Fibroblast of the conjunctiva (primary cell): ENCODE results near the gene DNASE1L3.

ENCODE experiments used
- DNase-seq: peaks from one replicate; pipeline ENCODE4 v3.0.0-alpha.2; 2010; ENCODE audit warnings: low read depth

The DNASE1L3 gene

DNA sequence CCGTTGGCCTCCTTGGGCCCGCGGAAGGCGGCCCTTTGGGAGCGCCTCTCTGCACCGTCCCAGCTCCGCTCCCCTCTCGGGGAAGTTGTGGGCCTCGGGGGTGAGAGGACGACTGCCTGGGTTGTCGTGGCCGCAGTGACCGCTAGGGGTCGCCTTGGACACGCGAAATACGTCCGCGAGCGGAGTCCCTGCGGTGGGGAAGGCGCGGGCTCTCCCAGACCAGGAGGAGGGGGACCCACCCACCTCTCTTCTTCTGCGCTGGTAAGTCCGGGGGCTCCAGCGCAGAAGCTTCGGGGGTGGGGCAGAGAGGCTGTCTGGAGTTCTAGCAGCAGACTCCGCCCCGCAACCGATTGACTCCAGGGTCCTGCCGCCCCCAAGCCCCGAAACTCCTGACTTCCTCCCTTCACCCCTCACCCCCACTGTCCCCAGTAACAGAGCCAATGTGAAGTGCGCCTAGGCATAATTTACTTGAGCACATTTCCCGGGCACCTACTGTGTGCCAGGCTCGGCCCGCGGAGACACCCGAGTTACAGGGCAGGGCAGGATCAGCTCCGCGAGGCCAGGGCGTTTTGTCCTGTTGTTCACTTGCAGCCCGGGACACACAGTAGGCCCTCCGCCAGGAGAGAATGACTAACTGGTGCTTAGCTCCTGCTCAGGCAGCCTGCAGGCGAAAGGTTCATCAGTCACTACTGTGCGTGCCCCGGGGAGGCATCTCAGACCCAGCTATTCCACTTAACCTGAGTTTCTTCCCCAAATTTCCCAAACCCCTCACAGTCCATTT, 32.8 kb downstream of the DNASE1L3 start:
- peak; percentile 63 for DNase-seq

DNA sequence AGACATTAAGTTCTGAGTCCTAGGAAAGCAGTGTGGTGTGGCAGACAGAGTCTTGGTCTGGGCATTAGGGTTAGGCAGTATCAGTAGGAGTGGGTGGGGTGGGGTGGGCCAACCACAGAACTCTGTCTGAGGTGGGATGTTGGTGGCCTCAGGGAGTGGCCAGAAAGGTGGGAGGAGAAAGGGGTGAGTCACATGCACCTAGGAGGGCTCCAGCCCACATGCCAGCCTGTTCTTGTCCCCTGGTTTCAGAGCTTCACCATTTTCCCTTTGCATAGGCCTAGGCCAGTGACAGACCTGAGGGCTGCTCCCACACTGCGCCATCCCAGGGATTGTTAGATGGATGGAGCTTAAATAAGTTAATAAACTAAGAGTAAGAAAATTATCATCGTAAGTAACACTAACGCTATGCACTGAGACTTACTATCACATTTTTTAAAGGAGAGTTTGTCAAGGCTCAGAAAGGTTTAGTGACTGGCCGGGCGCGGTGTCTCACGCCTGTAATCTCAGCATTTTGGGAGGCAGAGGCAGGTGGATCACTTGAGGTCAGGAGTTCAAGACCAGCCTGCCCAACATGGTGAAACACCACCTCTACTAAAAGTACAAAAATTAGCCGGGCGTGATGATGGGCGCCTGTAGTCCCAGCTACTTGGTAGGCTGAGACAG, 33.8 kb downstream of the DNASE1L3 start:
- DNase-seq = no peak

DNA sequence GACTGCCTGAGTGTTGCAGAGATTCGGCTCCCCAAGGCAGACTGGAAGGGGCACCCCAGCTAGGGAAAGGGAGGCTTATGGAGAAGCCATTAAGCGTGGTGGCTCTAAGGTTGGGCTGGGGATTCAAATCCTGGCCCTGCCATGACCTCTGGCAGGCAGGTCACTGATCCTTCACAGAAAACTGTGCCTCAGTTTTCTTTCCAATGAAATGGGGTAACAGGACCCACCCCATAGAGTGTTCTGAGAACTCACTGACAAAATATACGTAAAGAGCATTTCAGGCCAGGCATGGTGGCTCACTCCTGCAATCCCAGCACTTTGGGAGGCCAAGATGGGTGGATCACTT, 34.6 kb downstream of the DNASE1L3 start:
- no peak for DNase-seq

DNA sequence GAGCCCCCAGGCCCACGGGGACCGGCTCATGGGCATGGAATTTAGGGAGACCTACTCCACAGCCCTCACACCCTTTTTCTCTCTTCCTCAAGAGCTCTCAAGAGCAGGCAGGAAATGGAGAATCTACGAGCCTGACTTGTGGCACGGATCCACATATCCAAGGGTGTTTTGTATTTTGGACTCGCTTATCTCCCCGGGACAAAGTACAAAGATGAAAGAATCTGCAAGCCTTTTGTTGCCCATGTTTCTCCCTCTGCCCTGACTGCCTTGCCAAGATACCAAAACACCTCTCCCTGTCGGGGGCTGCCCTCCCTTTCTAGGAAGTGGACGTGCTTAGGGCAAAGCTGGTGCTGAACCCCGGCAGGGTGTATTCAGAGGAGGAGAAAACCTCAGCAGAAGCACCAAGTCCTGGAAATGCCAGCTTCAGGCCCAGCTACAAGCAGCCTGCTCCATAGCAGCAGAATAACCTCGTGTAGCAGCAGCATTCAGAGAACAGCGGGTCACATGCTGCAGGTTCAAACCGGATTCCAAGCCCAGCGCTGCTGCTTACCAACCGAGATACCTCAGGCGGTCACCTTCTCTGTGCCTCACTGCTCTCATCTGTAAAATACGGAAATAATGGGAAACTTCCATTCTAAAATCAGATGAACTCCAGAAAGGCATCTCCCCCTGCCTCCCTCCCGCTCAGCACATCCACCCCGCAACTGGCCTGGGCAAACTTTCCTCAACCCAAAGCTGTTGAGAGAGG, 35.2 kb downstream of the DNASE1L3 start:
- no peak for DNase-seq

DNA sequence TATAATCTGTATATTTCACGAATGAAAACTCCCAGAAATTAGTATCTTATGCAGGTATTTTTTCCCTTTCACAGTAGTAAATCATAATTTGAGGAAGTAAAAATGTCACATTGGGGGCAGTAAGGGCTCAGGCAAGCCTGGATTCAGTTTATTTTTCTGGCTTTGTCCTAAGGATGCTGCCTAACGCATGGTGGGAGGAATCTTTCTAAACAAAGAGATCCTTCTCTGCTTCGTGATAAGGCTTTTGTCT, 35.7 kb downstream of the DNASE1L3 start:
- DNase-seq = no peak

DNA sequence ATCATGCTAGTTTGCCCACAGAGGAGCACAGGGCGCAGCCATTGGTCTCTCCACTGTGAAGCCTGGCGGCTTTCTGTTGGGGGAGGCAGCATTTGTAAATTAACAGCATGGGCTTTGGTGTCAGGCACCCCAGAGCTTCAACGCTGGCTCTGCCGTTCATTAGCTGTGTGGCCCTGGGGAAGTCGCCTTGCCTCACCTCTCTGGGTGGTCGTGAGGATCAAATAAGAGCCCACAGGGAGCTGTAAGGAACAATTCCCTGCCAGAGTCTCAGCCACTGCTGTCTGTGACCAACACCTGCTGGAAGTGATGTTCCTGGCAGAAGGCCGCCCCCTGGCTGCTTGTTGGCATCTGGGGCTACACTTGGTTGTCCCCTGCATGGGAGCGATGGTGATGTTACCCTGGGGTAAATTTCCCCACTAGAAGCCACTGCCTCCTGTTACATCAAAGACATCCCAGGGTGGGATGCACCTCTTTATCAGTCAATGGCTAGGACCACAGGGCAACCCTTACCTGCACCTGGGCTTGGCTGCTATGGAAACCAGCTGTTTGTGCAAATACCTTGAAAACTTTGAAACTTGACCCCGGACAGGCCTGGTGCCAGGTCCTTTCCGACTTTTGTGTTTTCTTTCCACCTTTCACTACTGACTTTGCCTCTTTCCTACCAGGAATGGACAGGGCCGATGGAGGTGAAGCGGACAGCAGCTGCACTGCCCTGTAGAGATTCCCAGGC, 36.9 kb downstream of the DNASE1L3 start:
- no peak for DNase-seq

DNA sequence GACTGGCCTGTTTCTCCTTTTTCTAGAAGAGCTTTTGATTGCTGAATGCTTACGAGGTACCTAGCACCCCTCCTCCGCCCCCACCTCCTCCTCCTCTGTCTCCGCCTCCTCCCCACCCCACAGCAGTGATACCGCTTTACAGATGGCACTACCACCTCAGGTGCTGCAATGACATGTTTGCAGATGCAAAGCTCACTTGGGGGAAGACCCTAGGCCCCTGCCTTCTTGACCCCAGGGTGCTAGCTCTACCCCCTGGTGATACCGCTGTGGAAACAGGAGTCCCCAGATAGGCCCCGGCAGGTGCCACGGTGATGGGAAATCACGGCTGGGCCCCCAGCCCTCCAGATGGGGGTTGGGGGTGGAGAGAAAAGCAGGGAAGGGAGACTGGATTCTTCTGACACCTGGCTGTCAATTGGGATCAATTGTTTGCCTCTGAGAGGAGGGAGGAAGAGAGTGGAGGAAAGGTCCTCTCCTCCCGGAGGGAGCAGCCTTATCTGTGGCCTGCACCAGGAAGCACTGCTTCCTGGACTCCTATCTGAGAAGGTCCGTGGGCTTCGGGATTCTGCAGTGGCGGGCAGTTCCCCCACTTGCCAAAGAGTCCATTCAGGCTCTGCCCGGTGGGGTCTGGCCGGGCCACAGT, 37.6 kb downstream of the DNASE1L3 start:
- DNase-seq = no peak

DNA sequence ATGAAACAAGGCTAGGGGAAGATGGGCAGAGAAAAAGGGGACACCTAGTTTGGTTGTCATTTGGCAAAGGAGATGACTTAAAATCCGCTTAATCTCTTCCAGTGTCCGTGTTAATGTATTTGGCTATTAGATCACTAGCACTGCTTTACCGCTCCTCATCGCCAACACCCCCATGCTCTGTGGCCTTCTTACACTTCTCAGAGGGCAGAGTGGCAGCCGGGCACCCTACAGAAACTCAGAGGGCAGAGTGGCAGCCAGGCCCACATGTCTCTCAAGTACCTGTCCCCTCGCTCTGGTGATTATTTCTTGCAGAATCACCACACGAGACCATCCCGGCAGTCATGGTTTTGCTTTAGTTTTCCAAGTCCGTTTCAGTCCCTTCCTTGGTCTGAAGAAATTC, 39.6 kb downstream of the DNASE1L3 start:
- no peak for DNase-seq

DNA sequence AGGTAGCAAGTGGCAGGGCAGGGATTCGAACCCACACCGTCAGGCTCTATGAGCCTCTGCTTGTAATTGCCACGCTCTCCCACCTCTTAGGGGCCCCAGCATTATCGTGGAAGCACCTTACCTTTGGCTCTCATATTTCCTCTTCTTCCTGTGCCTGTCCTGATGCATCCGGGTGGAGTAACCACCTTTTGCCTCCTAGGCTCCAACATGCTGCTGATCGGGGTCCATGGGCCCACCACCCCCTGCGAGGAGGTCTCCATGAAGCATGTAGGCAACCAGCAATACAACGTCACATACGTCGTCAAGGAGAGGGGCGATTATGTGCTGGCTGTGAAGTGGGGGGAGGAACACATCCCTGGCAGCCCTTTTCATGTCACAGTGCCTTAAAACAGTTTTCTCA, 40.4 kb downstream of the DNASE1L3 start:
- no peak for DNase-seq

DNA sequence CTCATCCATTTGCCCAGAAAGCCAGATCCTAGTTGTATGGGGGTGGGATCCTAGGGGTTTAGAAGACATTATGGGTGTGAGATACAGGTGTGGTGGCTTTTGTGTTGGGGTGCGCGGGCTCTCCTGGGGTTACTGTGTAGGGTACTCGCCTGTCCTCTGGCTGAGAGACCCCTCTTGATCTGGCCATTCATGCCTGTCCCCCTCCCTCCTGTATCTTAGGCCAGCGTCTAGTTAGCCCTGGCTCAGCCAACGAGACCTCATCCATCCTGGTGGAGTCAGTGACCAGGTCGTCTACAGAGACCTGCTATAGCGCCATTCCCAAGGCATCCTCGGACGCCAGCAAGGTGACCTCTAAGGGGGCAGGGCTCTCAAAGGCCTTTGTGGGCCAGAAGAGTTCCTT, 41.4 kb downstream of the DNASE1L3 start:
- no peak for DNase-seq

DNA sequence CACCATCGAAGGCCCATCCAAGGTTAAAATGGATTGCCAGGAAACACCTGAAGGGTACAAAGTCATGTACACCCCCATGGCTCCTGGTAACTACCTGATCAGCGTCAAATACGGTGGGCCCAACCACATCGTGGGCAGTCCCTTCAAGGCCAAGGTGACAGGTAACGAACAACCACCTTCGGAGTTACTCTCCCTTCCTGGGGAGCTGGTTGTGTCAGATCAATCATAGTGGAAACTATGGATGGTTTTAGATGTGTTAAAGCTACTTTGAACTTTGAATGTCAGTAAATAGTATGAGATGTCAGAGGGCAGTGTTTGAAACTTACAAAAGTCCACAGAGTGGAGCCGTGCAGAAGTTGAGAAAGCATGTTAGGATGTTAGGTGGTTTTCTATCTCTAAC, 42.3 kb downstream of the DNASE1L3 start:
- no peak for DNase-seq

DNA sequence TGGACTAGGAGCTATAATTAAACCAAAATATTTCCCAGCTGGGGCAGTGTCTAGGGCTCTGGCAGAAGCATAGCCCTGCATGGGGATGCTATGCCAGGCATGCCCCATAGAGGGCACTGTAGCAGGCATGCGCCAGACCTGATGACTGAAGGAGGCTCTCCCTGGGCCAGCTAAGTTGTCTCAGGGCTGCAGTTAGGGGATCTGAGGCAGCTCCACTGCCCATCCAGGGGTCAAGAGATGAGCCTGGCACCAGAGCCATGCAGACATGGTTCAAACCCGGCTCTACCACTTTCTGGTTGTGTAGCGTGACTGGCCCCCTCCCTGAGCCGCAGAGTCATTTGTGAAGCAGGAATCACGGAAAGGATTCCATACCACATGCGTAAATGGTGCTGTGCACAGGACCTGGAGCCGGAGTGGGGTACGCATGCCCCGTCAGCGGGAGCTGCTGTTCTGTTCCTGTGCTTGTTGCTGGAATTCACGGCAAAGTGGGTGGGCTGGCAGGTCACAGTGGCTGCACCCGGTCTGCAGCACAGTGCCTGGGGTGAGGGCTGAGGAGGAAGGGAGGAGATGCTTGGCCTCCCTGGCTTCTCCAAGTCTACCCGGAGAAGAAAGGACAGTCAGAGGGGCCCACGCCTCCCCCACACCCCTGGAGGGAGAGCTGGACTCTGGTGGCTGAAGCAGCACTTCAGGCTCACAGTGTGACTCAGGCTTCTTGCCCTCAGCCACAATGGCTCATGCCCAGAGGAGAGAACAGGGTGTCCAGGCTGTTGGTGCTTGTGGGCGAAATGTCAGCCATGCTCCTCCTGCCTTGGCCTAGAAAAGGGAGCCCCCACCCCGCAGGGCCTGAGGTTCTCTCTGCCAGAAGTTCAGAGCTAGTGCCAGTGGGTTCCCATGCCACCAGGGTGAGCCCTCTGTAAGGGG, 43.1 kb downstream of the DNASE1L3 start:
- DNase-seq = peak; percentile 56

DNA sequence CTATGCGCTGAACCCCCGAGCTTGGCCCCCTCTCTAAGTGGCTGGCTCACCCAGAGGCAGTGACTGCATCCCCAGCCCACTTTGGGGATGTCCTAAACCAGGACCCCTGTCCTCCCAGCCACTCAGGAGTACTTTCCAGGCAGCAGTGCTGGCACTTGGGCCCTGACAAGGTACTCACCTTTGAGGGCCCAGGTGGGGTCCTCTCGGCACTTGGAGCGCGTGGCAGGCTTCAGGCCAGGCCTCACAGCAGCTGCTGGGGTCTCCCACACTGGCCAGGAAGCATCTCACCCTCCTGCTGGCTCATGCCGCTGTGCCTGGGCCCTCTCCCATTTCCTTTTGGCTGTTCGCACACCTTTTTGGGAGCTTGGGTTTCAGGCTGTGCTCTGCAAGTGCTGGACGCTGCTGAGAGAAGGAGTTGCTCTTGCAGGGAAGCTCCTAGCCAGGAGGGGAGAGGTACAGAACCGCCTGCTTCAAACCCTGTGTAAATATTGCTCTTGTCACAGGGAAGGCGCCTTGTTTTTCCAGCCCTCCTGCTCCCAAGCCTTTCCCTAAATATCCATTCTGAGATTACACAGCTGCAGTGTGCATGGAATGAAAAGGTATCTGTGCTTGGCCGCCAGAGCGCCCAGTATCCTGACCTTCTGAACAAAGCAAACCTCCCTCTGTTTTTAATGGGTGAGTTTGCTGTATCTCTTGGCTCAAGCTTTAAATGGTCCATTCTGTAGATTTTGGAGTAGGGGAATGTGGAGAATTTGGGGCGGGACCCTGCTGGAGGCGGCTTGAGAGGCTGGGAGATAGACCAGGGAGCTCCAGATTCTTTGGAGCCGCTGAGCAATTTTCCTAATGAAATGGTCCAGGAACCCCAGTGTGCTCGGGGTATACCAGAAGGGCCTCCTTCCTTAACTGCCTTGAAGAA, 45.6 kb downstream of the DNASE1L3 start:
- DNase-seq = no peak

DNA sequence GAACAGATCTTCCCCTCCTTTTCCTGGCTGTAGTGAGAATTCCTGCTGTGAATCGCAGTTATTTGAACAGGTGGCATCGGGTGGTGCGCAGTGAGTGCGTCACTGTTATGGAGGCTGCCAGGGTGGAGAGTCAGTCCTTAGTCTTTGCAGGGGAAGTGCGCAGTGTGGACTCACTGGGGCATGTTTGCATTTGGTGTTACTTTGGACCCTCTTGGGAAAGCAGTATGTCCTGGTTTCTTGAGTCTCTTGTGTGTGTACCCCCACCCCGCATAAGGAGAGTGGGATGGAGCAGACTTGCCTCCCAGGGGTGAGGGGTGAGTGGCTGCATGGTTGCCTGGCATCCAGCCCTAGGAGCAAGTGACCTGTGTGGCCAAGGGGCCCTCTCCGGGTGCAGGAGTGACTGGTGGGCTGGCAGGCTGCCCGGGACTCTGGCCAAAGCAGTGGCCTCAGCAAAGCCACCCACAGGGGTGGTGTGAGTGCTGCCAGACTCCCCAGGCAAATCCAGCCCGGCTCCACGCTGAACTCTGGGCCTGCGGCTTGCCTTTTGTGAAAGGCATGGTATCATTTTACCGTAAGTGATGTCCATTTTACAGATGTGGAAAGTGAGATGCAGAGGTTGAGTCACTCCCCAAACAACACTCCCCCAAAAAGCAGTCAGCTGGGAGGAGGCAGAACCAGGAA, 46.4 kb downstream of the DNASE1L3 start:
- no peak for DNase-seq

DNA sequence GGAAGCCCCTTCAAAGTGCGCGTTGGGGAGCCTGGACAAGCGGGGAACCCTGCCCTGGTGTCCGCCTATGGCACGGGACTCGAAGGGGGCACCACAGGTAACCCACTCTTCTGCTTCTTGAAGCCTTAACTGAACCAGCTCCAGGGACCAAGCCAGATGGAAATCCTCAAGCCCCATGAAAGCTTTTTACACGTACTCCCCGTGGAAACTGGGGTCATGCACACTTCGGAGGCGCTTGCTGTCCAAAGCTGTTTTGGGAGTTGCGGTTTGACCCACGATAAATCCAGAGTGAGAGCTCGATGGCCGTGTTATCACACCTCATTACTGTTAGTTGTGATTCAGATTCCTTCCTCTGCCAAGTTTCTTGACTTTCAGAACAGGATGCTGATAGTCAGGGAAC, 47.5 kb downstream of the DNASE1L3 start:
- DNase-seq = no peak

DNA sequence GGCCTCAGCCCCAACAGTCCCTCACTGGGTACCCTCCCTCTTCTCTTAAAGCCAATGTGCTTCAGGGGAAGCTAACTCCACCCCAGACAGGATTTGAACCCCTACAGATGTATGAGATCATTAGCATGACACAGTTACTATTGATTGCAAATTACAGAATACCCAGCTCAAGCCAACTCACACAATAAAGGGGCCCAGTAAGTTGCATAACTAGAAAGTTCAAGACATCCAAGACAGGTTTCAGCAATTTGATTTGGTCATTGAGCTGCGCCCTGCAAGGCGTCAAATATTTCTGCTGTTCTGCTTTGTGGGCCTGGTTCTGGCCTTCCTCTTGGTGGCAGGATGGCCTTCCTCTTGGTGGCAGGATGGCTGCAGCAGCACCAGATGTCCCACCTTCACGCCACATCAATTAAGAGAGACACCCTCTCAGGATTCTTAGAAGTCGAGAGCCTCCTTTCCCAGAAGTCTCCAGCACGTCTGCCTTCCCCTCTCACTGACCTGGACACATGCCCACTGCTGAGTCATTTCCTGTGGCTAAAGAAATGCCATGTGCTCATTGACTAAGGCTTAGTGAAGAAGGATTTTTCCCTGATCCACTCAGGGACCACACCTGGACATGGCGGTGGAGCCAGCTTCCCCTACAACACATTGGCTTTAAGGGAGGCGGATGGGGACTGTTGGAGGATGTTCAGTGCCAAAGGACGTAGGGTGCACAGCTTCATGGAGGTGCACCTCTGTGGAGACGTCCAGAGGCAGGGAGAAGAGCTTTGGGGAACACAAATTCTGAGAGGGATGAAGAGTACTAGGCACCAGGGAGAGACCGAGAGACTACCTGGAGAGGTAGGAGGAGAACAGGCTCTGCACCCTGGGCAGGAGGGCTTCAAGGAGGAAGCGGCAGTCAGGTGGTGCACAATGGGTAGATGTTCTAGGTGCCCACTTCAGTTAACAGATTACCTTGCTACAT, 49.1 kb downstream of the DNASE1L3 start:
- DNase-seq = peak; percentile 77

DNA sequence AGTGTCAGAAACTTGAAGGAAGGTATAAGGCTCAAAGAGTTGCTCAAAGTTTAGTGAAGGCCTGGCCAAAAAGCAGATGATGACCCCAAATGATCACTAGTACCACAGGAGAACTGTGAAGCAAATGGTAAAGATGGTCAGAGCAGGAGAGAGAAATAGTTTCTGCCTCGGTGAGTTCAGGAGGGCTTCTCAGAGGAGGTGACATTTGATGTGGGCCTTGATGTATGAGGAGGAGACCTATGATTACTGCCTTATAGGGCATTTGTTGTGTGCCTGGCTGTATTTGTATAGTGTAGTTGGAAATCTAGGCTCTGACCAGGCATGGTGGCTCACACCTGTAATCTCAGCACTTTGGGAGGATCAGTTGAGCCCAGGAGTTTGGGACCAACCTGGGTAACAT, 50.4 kb downstream of the DNASE1L3 start:
- DNase-seq = no peak

DNA sequence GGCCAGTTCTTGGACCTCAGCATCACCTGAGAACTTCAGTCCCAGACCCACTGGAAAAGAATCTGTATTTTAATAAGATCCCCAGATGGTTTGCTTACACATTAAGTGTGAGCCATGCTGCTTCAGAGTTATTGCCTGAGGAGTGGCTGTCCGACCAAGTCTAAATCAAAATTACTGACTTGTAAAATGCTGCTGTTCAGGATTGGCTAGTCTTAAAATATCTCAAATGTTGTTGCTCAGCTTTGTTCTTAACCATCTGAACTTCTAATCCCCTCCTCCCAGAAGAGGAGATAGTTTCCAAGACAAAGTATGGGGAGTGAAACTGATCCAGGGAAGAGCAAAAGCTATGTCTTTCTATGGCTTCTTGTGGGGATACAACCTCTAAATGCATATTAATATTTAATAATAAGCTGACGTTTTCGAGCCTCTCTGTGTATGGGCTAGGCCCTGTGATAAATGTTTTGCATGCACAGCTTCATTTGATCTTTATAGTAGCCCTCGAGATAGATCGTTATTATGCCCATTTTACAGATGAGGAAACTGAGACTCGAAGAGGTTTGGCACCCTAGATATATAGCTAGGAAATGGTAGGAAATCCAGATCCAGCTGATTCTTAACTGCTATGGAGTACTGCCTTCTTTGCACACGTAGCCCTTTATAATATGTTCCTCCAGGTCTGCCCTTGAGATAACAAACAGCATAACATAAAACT, 52.2 kb downstream of the DNASE1L3 start:
- DNase-seq = no peak
